Spinal cord (tissue), 10 donors: ENCODE results near the gene ITPK1. TPM values are rescaled to one million over a fixed set of nuclear protein-coding genes. Genes with fewer than 3 reads are reported as not detected.
A peak's percentile ranks its signal among the peaks of the same experiment; 100 is the strongest.

Experiments used
- DNase-seq, 6 donors: peaks; one replicate each; pipeline versions ENCODE4 v3.0.0 to v3.0.0-alpha.2; 2013 to 2015; ENCODE audit warnings: low spot score in 6 of 6, low read depth in 4 of 6
- H3K27ac ChIP-seq: one replicate; pipeline ENCODE4 v1.5.1; 2013; ENCODE audit warnings: low read depth, low read length, control low read depth
- H3K27me3 ChIP-seq: one replicate; pipeline ENCODE4 v1.6.1; 2013; ENCODE audit warnings: low read length; ENCODE audit not compliant: control insufficient read depth, insufficient read depth
- H3K36me3 ChIP-seq: one replicate; pipeline ENCODE4 v1.6.1; 2013; ENCODE audit warnings: low read length; ENCODE audit not compliant: control insufficient read depth, insufficient read depth
- H3K4me1 ChIP-seq: one replicate; pipeline ENCODE4 v1.6.1; 2013; ENCODE audit warnings: low read length; ENCODE audit not compliant: control insufficient read depth, insufficient read depth
- H3K4me3 ChIP-seq: one replicate; pipeline ENCODE4 v1.5.1; 2013; ENCODE audit warnings: low read depth, low read length, control low read depth
- H3K9me3 ChIP-seq: one replicate; pipeline ENCODE4 v1.6.1; 2013; ENCODE audit warnings: low read length; ENCODE audit not compliant: control insufficient read depth, insufficient read depth
- WGBS: methylation state at CpG from one replicate; pipeline ENCODE4 v1.1.5; 2013; ENCODE audit warnings: missing lambda C conversion rate; ENCODE audit not compliant: insufficient coverage; 5-methylcytosine and 5-hydroxymethylcytosine counted together
- polyA plus RNA-seq, 2 donors: library from polyadenylated mRNA; unstranded; fragments of 120-200 nt; gene quantifications; one replicate each; pipeline ENCODE4 v1.2.1, GENCODE V29; 2013; ENCODE audit not compliant: insufficient read length in 2 of 2
- total RNA-seq, 2 donors: library from RNA; depleted of rRNA in 1 of 2; stranded (reverse); fragments of 120-200 nt in 1 of 2; fragments of >200 nt in 1 of 2; gene quantifications; one replicate each; pipeline versions ENCODE4 v1.2.3 to v1.2.4, GENCODE V29; 2013 to 2014
- donor health status: healthy.

Gene ITPK1
- total and polyA plus RNA-seq, 4 donors, result 33.8 to 147 (median 83.3) TPM

GRCh38 chr14:92978229-92979021 lies 137.3 kb downstream of the ITPK1 start:
- Histone ChIP-seq H3K27me3 (no peaks in the 10 kb centered on the region), H3K4me1 (peaks cover 19% of the 10 kb centered on the region), H3K36me3 (peaks cover 29% of the 10 kb centered on the region), H3K27ac (no peak overlapping the region), H3K4me3 (no peak overlapping the region), H3K9me3 (peaks cover 1% of the 10 kb centered on the region)
- no peak for DNase-seq
- 88% methylated on average over 4 of the region's 4 CpGs for WGBS

- 96% methylated on average over 2 of the region's 2 CpGs for WGBS
- Histone ChIP-seq H3K27me3 (no peaks in the 10 kb centered on the region), H3K4me1 (peaks cover 18% of the 10 kb centered on the region), H3K36me3 (peaks cover 25% of the 10 kb centered on the region), H3K4me3 (no peak overlapping the region), H3K9me3 (peaks cover 1% of the 10 kb centered on the region), H3K27ac (no peak overlapping the region)
- no peak for DNase-seq
These were observed 139.5 kb downstream of the ITPK1 start for GRCh38 chr14:92976268-92976667.

GRCh38 chr14:92974541-92975345 lies 141.0 kb downstream of the ITPK1 start:
- Histone ChIP-seq H3K36me3 (peaks cover 21% of the 10 kb centered on the region), H3K27me3 (no peaks in the 10 kb centered on the region), H3K4me1 (peaks cover 18% of the 10 kb centered on the region), H3K27ac (no peak overlapping the region), H3K4me3 (no peak overlapping the region), H3K9me3 (peaks cover 1% of the 10 kb centered on the region)
- 96% methylated on average over 17 of the region's 17 CpGs for WGBS
- no peak for DNase-seq

GRCh38 chr14:92973798-92974372 lies 141.8 kb downstream of the ITPK1 start:
- peaks cover 18% of the 10 kb centered on the region for H3K4me1 ChIP-seq

GRCh38 chr14:92973261-92973797 lies 142.4 kb downstream of the ITPK1 start:
- peaks cover 18% of the 10 kb centered on the region for H3K4me1 ChIP-seq
- DNase-seq, result peak in 2 of 6 donors; percentile 69 to 77
- WGBS, result 32% methylated on average over 9 of the region's 12 CpGs
- no peak overlapping the region for H3K27ac ChIP-seq
- no peak overlapping the region for H3K4me3 ChIP-seq
- H3K27me3 ChIP-seq, result no peaks in the 10 kb centered on the region
- H3K36me3 ChIP-seq, result peaks cover 26% of the 10 kb centered on the region
- no peaks in the 10 kb centered on the region for H3K9me3 ChIP-seq

More at GRCh38 chr14:92973798-92974372, 141.8 kb downstream of the ITPK1 start:
- 87% methylated on average over 9 of the region's 9 CpGs for WGBS
- Histone ChIP-seq H3K9me3 (no peaks in the 10 kb centered on the region), H3K36me3 (peaks cover 26% of the 10 kb centered on the region), H3K4me3 (no peak overlapping the region), H3K27me3 (no peaks in the 10 kb centered on the region), H3K27ac (no peak overlapping the region)
- DNase-seq, result no peak

GRCh38 chr14:92971601-92972180 lies 144.0 kb downstream of the ITPK1 start:
- Histone ChIP-seq H3K9me3 (no peaks in the 10 kb centered on the region), H3K4me3 (no peak overlapping the region), H3K4me1 (peaks cover 18% of the 10 kb centered on the region), H3K36me3 (peaks cover 21% of the 10 kb centered on the region), H3K27ac (no peak overlapping the region), H3K27me3 (no peaks in the 10 kb centered on the region)
- no peak for DNase-seq
- WGBS, result 95% methylated on average over 16 of the region's 16 CpGs

GRCh38 chr14:92970271-92970670 lies 145.5 kb downstream of the ITPK1 start:
- Histone ChIP-seq H3K27me3 (no peaks in the 10 kb centered on the region), H3K4me1 (peaks cover 18% of the 10 kb centered on the region), H3K27ac (no peak overlapping the region), H3K4me3 (no peak overlapping the region), H3K36me3 (peaks cover 21% of the 10 kb centered on the region), H3K9me3 (no peaks in the 10 kb centered on the region)
- whole genome bisulfite sequencing, result 83% methylated on average over 9 of the region's 12 CpGs
- DNase-seq, result no peak

GRCh38 chr14:92969871-92970270 lies 145.9 kb downstream of the ITPK1 start:
- H3K4me1 ChIP-seq, result peaks cover 18% of the 10 kb centered on the region
- H3K9me3 ChIP-seq, result no peaks in the 10 kb centered on the region
- DNase-seq, result no peak
- H3K4me3 ChIP-seq, result no peak overlapping the region
- H3K27ac ChIP-seq, result no peak overlapping the region
- H3K36me3 ChIP-seq, result peaks cover 17% of the 10 kb centered on the region
- H3K27me3 ChIP-seq, result no peaks in the 10 kb centered on the region
- 66% methylated on average over 4 of the region's 12 CpGs for WGBS

- Histone ChIP-seq H3K4me3 (no peak overlapping the region), H3K4me1 (peaks cover 21% of the 10 kb centered on the region), H3K9me3 (no peaks in the 10 kb centered on the region), H3K36me3 (peaks cover 17% of the 10 kb centered on the region), H3K27ac (no peak overlapping the region), H3K27me3 (no peaks in the 10 kb centered on the region)
- WGBS, result 84% methylated on average over 10 of the region's 10 CpGs
- peak in 1 of 6 donors; percentile 82 for DNase-seq
These were observed 146.3 kb downstream of the ITPK1 start for GRCh38 chr14:92969430-92969829.
